Endothelial cell of umbilical vein (primary cell): ENCODE data around the gene IPPK. TPM values are rescaled to one million over a fixed set of nuclear protein-coding genes. Genes with fewer than 3 reads are reported as not detected.

Experiments used
- BruUV-seq: library from RNA; stranded (reverse); fragments of 400-500 nt; replicated peaks from 2 replicates; lab custom pipeline; 2021; lab: Mats Ljungman, UMichigan
- CTCF ChIA-PET: fragments of 300-600, 350-600 bp; sonication (Branson Sonifier 250); formaldehyde crosslinking; loops from one replicate; lab custom pipeline; 2021; ENCODE audit warnings: antibody characterized with exemption, inconsistent platforms; lab: Charles Lee
- POLR2A ChIA-PET: fragments of 300-600, 350-600 bp; sonication (Branson Sonifier 250); formaldehyde crosslinking; loops from one replicate; lab custom pipeline; 2021; ENCODE audit warnings: antibody characterized with exemption, inconsistent platforms; lab: Charles Lee
- DNase-seq: peaks from one replicate; pipeline ENCODE4 v3.0.0-alpha.2; 2011; ENCODE audit warnings: low read depth, low spot score
- FAIRE-seq: peaks from 2 replicates; lab custom pipeline; 2011; peaks lifted over from hg19 to GRCh38; lab: Jason Lieb, UNC
- H2AFZ ChIP-seq: 2 replicates; pipeline ENCODE4 v1.6.0; 2012; ENCODE audit warnings: low read depth, low read length, control low read depth, inconsistent platforms
- H3K27ac ChIP-seq: 2 replicates; pipeline ENCODE4 v1.5.1; 2011; ENCODE audit warnings: low read depth, mild to moderate bottlenecking, control low read depth, low read length, moderate library complexity; ENCODE audit not compliant: insufficient read depth
- H3K27me3 ChIP-seq, 2 experiments: 2 replicates each; pipeline versions ENCODE4 v1.6.0 to v1.6.1; 2011; ENCODE audit warnings: low read length in 2 of 2, mixed read lengths in 1 of 2; ENCODE audit not compliant: control insufficient read depth in 2 of 2, insufficient read depth in 2 of 2
- H3K36me3 ChIP-seq, 2 experiments: 2 replicates in 1 of 2; 3 replicates in 1 of 2; pipeline ENCODE4 v1.5.1; 2011; ENCODE audit warnings: low read length in 2 of 2, mild to moderate bottlenecking in 1 of 2, moderate library complexity in 1 of 2; ENCODE audit not compliant: control insufficient read depth in 2 of 2, insufficient read depth in 2 of 2; ENCODE audit errors: extremely low read depth in 1 of 2
- H3K4me1 ChIP-seq: 3 replicates; pipeline ENCODE4 v1.5.1; 2011; ENCODE audit warnings: mild to moderate bottlenecking, low read length; ENCODE audit not compliant: control insufficient read depth, insufficient read depth; ENCODE audit errors: extremely low read depth
- H3K4me2 ChIP-seq: 2 replicates; pipeline ENCODE4 v1.6.1; 2011; ENCODE audit warnings: low read length, control low read depth, mixed read lengths; ENCODE audit not compliant: insufficient read depth
- H3K4me3 ChIP-seq, 3 experiments: fragments of 200-600 bp in 1 of 3; sonication (generic), shearing (Covaris generic) in 1 of 3; replicated peaks in 1 of 3; 2 replicates each; pipeline ENCODE4 v1.5.1; 2011 to 2016; ENCODE audit warnings: control low read depth in 3 of 3, low read length in 3 of 3, mild to moderate bottlenecking in 2 of 3, inconsistent platforms in 1 of 3, low read depth in 1 of 3, moderate library complexity in 1 of 3; ENCODE audit not compliant: insufficient read depth in 1 of 3
- H3K79me2 ChIP-seq: 2 replicates; pipeline ENCODE4 v1.6.0; 2012; ENCODE audit warnings: low read length, inconsistent platforms; ENCODE audit not compliant: control insufficient read depth, insufficient read depth
- H3K9ac ChIP-seq: replicated peaks from 2 replicates; pipeline ENCODE3; 2011; ENCODE audit warnings: low read length, control low read depth; ENCODE audit not compliant: insufficient read depth; ENCODE audit errors: extremely low read depth
- H3K9me1 ChIP-seq: replicated peaks from 3 replicates; pipeline ENCODE4 v1.6.0; 2011; ENCODE audit warnings: mild to moderate bottlenecking, low read length; ENCODE audit not compliant: control insufficient read depth, insufficient read depth; ENCODE audit errors: extremely low read depth
- H3K9me3 ChIP-seq: replicated peaks from 2 replicates; pipeline ENCODE4 v1.5.1; 2012; ENCODE audit warnings: low read length, inconsistent platforms; ENCODE audit not compliant: control insufficient read depth, insufficient read depth
- H4K20me1 ChIP-seq: replicated peaks from 2 replicates; pipeline ENCODE3; 2011; ENCODE audit warnings: mild to moderate bottlenecking, low read length; ENCODE audit not compliant: control insufficient read depth, insufficient read depth; ENCODE audit errors: extremely low read depth
- CTCF ChIP-seq, 2 donors: IDR thresholded peaks; 1 replicate in 1 of 2; 2 replicates in 1 of 2; pipeline ENCODE4 v1.5.1; 2011; ENCODE audit warnings: low read length in 2 of 2, mild to moderate bottlenecking in 2 of 2, moderate library complexity in 2 of 2, control low read depth in 1 of 2, inconsistent platforms in 1 of 2, low read depth in 1 of 2; ENCODE audit not compliant: insufficient read depth in 1 of 2; ENCODE audit errors: extremely low read depth in 1 of 2
- EZH2 ChIP-seq: IDR thresholded peaks from 2 replicates; pipeline ENCODE4 v1.6.1; 2012; ENCODE audit warnings: borderline replicate concordance, low read depth, mild to moderate bottlenecking, moderate library complexity, low read length, inconsistent platforms; ENCODE audit not compliant: severe bottlenecking
- FOS ChIP-seq: IDR thresholded peaks from 2 replicates; pipeline ENCODE4 v1.6.1; 2011; ENCODE audit warnings: mild to moderate bottlenecking, low read length, moderate library complexity, borderline replicate concordance; ENCODE audit not compliant: insufficient read depth
- GATA2 ChIP-seq: IDR thresholded peaks from 2 replicates; pipeline ENCODE4 v1.7.0; 2011; ENCODE audit warnings: low read depth, mild to moderate bottlenecking, moderate library complexity, mixed read lengths, low read length; ENCODE audit not compliant: insufficient read length, insufficient read depth
- JUN ChIP-seq: IDR thresholded peaks from 2 replicates; pipeline ENCODE4 v1.6.1; 2011; ENCODE audit warnings: borderline replicate concordance, low read depth; ENCODE audit not compliant: insufficient read length, insufficient read depth
- MYC ChIP-seq: IDR thresholded peaks from one replicate; pipeline ENCODE4 v1.6.1; 2011; ENCODE audit warnings: mild to moderate bottlenecking, low read depth, low read length
- POLR2A ChIP-seq: IDR thresholded peaks from 2 replicates; pipeline ENCODE4 v1.6.1; 2012; ENCODE audit warnings: low read depth, mild to moderate bottlenecking, control low read depth, low read length
- POLR2AphosphoS5 ChIP-seq: IDR thresholded peaks from 2 replicates; pipeline ENCODE4 v1.6.1; 2012; ENCODE audit warnings: low read depth, mild to moderate bottlenecking, control low read depth, low read length, moderate library complexity; ENCODE audit not compliant: insufficient read depth
- dilution Hi-C: fragments of 300-500 bp; cut with MboI; formaldehyde crosslinking; loops from one replicate; pipeline ENCODE4 v1.15.0; 2019; ENCODE audit warnings: low sequenced_read_pairs; ENCODE audit not compliant: extremely low pct_ligation_motif_present
- intact Hi-C: fragments of 100-400 bp; cut with micrococcal nuclease; formaldehyde crosslinking; loops from one replicate; pipeline ENCODE4 v1.10.0; 2022
- polyA plus RNA-seq, 4 experiments: library from polyadenylated mRNA; depleted of rRNA in 3 of 4; stranded (reverse) in 3 of 4; unstranded in 1 of 4; fragments of >200 nt; gene quantifications; 2 replicates each; pipeline versions ENCODE4 v1.2.1 to v1.2.3, GENCODE V29; 2011 to 2012; ENCODE audit warnings: missing spikeins in 1 of 4
- total RNA-seq: library from RNA; stranded (reverse); gene quantifications from 2 replicates; pipeline ENCODE4 v1.2.3, GENCODE V29; 2021
- TF ChIP-seq, protein P1 (sequence below): IDR thresholded peaks from 2 replicates; pipeline ENCODE4 v1.6.1; 2011; ENCODE audit not compliant: insufficient read depth, insufficient read length

Gene IPPK
- total and polyA plus RNA-seq, 2 donors (not counting 3 experiments of a cell fraction or from before 2014, with no cell fraction given): 14.0 to 28.0 TPM

DNA sequence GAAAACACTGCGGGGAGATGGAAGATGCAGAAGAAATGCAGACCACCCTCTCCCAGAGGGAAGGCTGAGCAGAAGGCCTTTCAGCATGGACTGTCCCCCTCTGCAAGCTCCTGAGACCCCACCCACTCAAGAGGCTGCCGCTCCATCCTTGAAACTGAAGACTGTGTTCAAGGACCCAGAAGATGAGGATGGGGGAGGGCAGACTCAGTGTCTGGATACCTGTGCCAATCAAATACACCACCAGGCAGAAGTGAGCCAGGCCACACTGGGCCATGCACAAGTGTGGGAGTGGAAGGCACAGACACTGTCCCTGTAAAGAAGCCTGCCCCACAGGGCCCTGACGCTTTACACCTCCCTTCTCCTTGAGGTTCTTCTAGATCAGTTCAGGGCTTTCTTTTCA lies 40.0 kb upstream of the IPPK start:
- Histone ChIP-seq H3K4me3 (no peak overlapping the region), H3K9me3 (no peaks in the 10 kb centered on the region)

More for the DNA sequence above, 40.0 kb upstream of the IPPK start:
- Histone ChIP-seq H3K36me3 (peaks cover 1 to 17% of the 10 kb centered on the region in 2 experiments), H3K79me2 (peaks cover 4% of the 10 kb centered on the region), H3K27ac (no peak overlapping the region), H2AFZ (no peak overlapping the region), H3K4me1 (peaks cover 17% of the 10 kb centered on the region), H3K27me3 (no peaks in the 10 kb centered on the region), H3K9me1 (no peaks in the 10 kb centered on the region), H4K20me1 (no peaks in the 10 kb centered on the region), H3K4me2 (no peak overlapping the region), H3K9ac (no peak overlapping the region)
- FAIRE-seq: no peak
- dilution Hi-C loops (no loop called here), intact Hi-C loops (loop anchor here (5.0 to 10.0 kb wide), 2 partner anchors 63 to 415 kb away; partner anchors contain the start of gene IARS1)
- ChIA-PET CTCF (no interaction called here), POLR2A (no interaction called here)
- BruUV-seq: no TSS peak
- no peak for TF ChIP-seq FOS
- TF ChIP-seq MYC: no peak
- TF ChIP-seq, protein P1, sequence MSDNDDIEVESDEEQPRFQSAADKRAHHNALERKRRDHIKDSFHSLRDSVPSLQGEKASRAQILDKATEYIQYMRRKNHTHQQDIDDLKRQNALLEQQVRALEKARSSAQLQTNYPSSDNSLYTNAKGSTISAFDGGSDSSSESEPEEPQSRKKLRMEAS: no peak
- no peak for TF ChIP-seq POLR2A
- no peak for TF ChIP-seq POLR2AphosphoS5
- TF ChIP-seq JUN: no peak
- TF ChIP-seq CTCF (IDR thresholded peaks at IDR 0.05; ENCODE audit: extremely low read depth in 1 of 2, insufficient read depth in 1 of 2, low read depth in 1 of 2, low read length in 2 of 2): no peak
- no peak for TF ChIP-seq GATA2
- TF ChIP-seq EZH2: no peak
- DNase-seq: no peak
